ENCODE measurements around the gene CEP126.
"Not testable (repeated sequence)": the region's sequence is repeated elsewhere in the genome, so short reads cannot be mapped to it uniquely, and the experiment has no call there.

Gene CEP126

DNA sequence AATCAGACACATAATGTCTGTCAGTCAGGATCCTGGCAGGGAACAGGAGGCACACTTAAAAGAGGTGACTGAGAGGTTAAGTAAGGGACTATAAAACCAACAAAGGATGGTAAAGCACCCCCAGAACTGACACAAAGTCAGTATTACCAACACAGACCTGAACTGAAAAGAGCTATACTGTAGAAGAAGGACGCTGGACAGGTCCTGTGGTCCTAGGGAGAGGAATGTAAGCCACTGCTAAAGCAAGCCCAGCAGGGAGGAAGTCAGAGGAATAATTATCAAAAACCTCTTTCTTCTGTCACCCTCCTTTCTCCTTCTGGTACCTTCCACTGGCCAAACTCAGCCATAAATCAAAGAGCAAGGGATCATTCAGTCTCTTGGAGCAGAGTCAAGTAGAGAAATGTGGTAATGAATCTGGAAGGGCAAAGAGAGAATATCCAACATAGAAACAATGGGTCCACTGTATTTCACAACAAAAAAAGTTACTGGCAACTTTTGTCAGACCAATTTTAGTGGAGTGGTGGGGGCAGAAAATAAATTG is 34.9 kb downstream of the CEP126 start:
- H3K4me3 ChIP-seq (ENCODE audit: low read depth, low read length), result no peak overlapping the region
- TF ChIP-seq, protein P1, sequence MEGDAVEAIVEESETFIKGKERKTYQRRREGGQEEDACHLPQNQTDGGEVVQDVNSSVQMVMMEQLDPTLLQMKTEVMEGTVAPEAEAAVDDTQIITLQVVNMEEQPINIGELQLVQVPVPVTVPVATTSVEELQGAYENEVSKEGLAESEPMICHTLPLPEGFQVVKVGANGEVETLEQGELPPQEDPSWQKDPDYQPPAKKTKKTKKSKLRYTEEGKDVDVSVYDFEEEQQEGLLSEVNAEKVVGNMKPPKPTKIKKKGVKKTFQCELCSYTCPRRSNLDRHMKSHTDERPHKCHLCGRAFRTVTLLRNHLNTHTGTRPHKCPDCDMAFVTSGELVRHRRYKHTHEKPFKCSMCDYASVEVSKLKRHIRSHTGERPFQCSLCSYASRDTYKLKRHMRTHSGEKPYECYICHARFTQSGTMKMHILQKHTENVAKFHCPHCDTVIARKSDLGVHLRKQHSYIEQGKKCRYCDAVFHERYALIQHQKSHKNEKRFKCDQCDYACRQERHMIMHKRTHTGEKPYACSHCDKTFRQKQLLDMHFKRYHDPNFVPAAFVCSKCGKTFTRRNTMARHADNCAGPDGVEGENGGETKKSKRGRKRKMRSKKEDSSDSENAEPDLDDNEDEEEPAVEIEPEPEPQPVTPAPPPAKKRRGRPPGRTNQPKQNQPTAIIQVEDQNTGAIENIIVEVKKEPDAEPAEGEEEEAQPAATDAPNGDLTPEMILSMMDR (IDR thresholded peaks at IDR 0.05; ENCODE audit: borderline replicate concordance, insufficient read depth, low read depth, low read length), result no peak

DNA sequence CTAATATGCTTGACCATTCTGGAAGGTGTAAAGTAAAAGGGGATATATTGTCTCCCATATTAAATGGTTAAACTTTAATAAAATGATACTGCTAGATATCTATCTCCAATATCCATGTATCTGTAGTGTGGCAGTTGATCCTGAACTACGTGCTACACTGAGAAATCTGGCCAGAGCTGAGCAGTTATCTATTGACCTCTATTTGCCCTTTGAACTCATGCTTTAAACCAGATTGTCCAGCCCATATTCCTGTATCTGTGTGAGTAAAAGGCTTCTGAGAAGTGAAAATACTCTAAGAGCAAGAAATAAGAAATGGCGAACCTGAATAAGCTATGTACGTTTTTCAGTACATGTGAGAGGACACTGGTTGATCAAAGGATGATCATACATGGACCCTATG is 40.5 kb downstream of the CEP126 start:
- TF ChIP-seq, protein P1 (IDR thresholded peaks at IDR 0.05; ENCODE audit: borderline replicate concordance, insufficient read depth, low read depth, low read length), result no peak
- no peak overlapping the region for H3K4me3 ChIP-seq (ENCODE audit: low read depth, low read length)

DNA sequence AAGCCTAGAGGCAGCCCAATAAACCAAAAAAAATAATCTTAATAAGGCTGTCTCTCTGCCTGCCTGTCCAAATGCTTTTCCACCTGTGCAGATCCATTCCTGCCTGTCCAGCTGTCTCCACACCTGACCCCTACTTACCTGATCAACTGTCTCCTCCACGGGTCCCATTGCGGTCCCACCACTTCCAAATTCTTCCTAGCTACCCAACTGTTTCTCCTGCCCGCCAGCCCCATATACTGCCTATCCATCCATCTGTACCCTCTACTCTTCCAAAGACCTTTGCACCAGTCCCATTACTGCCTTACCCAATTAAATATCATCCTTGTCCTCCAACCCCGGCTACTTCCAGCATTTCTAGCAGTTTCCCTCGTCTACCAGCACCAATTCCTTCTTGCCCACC is 40.9 kb downstream of the CEP126 start:
- TF ChIP-seq, protein P1 (IDR thresholded peaks at IDR 0.05; ENCODE audit: borderline replicate concordance, insufficient read depth, low read depth, low read length), result no peak

DNA sequence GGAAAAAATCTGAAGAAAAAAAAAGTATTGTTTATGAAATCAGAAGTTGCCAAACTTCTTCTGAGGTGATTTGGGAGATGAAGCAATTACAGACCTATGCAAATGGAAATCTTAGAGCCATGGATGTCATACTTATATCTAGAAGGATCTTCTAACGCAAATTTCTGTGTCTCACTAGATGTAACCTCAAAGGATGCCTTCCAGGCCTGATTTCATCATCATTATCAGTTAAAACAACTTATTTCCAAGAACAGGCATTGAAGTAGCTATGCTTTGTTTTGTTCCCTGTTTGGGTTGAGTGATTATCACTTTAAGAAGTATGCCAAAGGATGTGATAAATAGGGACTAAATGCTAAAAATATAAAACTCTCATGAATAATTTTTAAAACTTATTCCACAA is 45.4 kb downstream of the CEP126 start:
- no peak overlapping the region for H3K4me3 ChIP-seq (ENCODE audit: low read depth, low read length)
- TF ChIP-seq, protein P1 (IDR thresholded peaks at IDR 0.05; ENCODE audit: borderline replicate concordance, insufficient read depth, low read depth, low read length), result no peak

More for the DNA sequence above, 40.9 kb downstream of the CEP126 start:
- H3K4me3 ChIP-seq (ENCODE audit: low read depth, low read length), result no peak overlapping the region

DNA sequence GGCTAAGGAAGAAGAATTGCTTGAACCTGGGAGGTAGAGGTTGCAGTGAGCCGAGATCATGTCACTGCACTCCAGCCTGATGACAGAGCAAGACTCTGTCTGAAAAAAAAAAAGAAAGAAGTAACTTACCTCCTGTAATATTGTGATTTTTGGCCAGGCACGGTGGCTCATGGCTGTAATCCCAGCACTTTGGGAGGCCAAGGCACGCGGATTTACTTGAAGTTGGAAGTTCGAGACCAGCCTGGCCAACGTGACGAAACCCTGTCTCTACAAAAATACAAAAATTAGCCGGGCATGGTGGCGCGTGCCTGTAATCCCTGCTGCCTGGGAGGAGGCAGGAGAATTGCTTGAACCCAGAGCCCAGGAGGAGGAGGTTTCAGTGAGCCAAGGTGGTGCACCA is 49.4 kb downstream of the CEP126 start:
- not testable (repeated sequence) for H3K4me3 ChIP-seq (ENCODE audit: low read depth, low read length)

DNA sequence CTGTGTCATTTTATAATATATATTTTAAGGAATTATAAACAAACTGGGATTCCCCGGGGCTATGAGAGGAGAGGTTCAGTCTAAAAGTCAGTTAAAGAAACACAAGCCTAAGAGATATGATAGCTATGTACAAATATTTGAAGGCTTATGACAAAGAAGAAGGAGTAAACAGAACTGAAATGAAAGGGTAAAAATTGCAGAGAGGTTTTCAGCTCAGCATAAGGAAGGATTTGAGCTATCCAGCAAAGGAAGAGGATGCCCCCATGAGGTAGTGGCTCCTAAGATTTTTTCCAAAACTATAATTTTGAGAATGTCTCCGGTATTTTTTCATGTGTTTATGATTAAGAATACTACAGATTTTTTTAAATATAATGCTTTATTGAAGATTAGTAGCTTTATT is 59.4 kb downstream of the CEP126 start:
- TF ChIP-seq, protein P1 (IDR thresholded peaks at IDR 0.05; ENCODE audit: borderline replicate concordance, insufficient read depth, low read depth, low read length), result no peak
- no peak overlapping the region for H3K4me3 ChIP-seq (ENCODE audit: low read depth, low read length)

DNA sequence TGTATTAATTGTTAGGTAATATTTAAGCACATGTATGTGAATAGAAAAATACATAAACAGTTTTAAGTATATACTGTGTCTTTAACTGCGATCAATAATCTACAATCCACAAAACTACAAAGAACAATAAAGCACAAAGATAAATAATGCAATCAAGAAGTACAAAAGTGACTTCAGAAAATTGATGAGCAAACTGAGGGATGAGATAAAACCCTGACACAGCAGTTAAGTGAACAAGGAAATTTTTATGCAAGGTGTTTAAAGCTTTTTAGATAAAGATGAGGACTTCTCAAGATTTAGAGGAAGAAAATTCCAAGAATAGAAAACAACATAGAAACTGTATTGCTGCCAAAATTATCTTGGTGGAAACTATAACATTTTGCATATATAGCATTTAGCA is 60.0 kb downstream of the CEP126 start:
- TF ChIP-seq, protein P1 (IDR thresholded peaks at IDR 0.05; ENCODE audit: borderline replicate concordance, insufficient read depth, low read depth, low read length), result no peak

DNA sequence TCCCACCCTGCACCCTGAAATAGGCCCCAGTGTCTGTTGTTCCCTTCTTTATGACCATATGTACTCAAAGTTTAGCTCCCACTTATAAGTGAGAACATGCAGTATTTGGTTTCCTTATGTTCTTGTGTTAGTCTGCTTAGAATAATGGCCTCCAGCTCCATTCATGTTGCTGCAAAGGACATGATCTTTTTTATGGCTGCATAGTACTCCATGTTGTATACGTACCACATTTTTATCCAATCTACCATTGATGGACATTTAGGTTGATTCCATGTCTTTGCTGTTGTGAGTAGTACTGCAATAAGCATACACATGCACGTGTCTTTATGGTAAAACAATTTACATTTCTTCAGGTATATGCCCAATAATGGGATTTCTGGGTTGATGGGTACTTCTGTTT is 60.9 kb downstream of the CEP126 start:
- no peak overlapping the region for H3K4me3 ChIP-seq (ENCODE audit: low read depth, low read length)
- TF ChIP-seq, protein P1 (IDR thresholded peaks at IDR 0.05; ENCODE audit: borderline replicate concordance, insufficient read depth, low read depth, low read length), result no peak

More for the DNA sequence above, 60.0 kb downstream of the CEP126 start:
- no peak overlapping the region for H3K4me3 ChIP-seq (ENCODE audit: low read depth, low read length)
